Measurements from ENCODE around the gene ATP6V0A4. TPM values are rescaled to one million over a fixed set of nuclear protein-coding genes. Genes with fewer than 3 reads are reported as not detected.

The ATP6V0A4 gene
- total RNA-seq, 4 donors from 2014 or later, result 6.0 to 34.1 (median 19.6) TPM

DNA sequence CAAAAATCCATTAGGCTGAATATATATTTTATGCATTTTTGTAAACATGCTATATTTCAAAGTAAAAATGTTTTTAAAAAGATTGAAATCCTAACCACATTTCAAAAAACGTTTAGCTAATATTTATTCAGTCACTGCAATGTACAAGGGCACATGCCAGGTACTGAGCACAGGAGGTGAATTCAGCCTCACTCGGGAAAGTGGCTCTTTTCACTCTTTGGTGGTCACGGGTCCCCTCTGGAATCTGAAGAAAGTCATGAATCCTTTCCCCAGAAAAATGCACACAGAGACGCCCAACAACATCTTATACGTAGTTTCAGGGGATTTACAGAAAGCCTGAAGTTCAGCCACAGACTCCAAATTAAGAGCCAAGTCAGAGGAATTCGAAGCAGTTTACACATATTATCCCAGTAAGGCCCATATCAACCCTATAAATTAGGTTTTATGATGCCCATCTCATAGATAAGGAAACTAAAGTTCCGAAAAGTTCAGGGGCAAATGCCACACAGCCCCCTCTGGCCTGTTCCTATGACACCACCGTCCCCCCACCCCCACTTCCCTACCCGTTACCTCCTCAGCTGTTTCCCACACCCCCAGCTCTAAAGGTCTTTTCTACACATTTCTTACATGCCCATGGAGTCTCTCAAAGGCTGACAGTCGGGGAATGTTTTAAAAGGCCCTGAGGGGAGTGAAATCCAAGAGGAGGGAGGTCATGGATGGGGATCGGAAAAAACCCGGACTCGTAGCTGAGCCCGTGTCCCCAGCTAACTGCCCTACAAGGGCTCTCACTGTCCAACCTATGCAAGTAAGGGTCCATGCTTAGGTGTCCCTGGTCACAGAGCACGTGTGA lies 87.2 kb downstream of the ATP6V0A4 start:
- no peak overlapping the region for H3K4me3 ChIP-seq (ENCODE audit: low read depth, poor library complexity, severe bottlenecking)
- WGBS, 2 donors, result 67 to 77% methylated on average over 15 of the region's 15 CpGs

DNA sequence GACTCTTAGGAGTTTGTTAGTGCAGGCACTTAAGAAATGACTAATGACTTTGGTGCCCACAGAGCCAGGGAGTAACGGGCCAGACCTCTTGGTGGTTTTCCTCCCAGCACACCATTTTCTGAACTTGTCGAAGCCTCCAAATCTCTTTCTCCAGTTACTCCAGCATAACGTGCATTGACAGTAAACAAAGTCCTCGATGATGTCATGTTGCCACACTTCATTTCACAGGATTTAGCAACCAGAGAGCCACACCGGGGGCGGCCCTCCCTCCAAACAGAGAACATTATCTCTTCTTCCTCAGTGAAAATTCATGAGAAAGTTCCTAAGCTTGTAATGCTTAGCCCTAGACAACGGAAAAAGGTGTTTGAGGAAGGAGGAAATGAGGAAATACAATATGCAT lies 92.8 kb downstream of the ATP6V0A4 start:
- intact Hi-C loops (cut with DNase I; ENCODE audit: low total_unique reads), result no loop called here
- TF ChIP-seq, protein P1, sequence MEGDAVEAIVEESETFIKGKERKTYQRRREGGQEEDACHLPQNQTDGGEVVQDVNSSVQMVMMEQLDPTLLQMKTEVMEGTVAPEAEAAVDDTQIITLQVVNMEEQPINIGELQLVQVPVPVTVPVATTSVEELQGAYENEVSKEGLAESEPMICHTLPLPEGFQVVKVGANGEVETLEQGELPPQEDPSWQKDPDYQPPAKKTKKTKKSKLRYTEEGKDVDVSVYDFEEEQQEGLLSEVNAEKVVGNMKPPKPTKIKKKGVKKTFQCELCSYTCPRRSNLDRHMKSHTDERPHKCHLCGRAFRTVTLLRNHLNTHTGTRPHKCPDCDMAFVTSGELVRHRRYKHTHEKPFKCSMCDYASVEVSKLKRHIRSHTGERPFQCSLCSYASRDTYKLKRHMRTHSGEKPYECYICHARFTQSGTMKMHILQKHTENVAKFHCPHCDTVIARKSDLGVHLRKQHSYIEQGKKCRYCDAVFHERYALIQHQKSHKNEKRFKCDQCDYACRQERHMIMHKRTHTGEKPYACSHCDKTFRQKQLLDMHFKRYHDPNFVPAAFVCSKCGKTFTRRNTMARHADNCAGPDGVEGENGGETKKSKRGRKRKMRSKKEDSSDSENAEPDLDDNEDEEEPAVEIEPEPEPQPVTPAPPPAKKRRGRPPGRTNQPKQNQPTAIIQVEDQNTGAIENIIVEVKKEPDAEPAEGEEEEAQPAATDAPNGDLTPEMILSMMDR (IDR thresholded peaks at IDR 0.05), result no peak
- no peak for TF ChIP-seq POLR2A (IDR thresholded peaks at IDR 0.05)
- WGBS, 2 donors, result 60 to 66% methylated on average over 7 of the region's 7 CpGs
- H3K4me3 ChIP-seq (ENCODE audit: low read depth, poor library complexity, severe bottlenecking), result no peak overlapping the region
- no peak for DNase-seq (ENCODE audit: low spot score in 2 of 2)

More for the DNA sequence above, 87.2 kb downstream of the ATP6V0A4 start:
- no peak for DNase-seq (ENCODE audit: low spot score in 2 of 2)
- TF ChIP-seq, protein P1 (IDR thresholded peaks at IDR 0.05), result no peak
- no peak for TF ChIP-seq POLR2A (IDR thresholded peaks at IDR 0.05)
- intact Hi-C loops (cut with DNase I; ENCODE audit: low total_unique reads), result no loop called here

DNA sequence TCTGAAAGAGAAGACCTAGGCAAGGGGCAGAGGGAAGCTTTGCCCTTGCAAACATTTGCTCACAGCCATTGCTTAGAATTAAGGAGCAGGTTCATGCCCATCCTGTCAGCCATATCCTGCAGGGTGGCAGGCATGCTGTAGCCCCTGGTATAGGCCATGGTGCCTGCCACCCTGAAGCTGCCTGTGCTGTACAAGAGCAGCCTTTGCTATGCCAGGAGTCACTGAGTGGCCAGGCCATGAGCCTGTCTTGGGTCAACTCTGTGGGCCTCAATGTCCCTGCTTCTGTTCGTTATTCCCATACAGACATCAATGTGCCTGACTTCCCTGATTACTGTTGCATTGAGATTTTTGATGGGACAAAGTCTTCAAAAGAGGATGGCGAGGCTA lies 96.5 kb downstream of the ATP6V0A4 start:
- no peak for TF ChIP-seq POLR2A (IDR thresholded peaks at IDR 0.05)
- TF ChIP-seq, protein P1 (IDR thresholded peaks at IDR 0.05), result no peak
- peak in 1 of 2 donors; percentile 43 for DNase-seq (ENCODE audit: low spot score in 2 of 2)
- 89 to 95% methylated on average over 2 of the region's 2 CpGs for WGBS, 2 donors
- intact Hi-C loops (cut with DNase I; ENCODE audit: low total_unique reads), result no loop called here
- no peak overlapping the region for H3K4me3 ChIP-seq (ENCODE audit: low read depth, poor library complexity, severe bottlenecking)

DNA sequence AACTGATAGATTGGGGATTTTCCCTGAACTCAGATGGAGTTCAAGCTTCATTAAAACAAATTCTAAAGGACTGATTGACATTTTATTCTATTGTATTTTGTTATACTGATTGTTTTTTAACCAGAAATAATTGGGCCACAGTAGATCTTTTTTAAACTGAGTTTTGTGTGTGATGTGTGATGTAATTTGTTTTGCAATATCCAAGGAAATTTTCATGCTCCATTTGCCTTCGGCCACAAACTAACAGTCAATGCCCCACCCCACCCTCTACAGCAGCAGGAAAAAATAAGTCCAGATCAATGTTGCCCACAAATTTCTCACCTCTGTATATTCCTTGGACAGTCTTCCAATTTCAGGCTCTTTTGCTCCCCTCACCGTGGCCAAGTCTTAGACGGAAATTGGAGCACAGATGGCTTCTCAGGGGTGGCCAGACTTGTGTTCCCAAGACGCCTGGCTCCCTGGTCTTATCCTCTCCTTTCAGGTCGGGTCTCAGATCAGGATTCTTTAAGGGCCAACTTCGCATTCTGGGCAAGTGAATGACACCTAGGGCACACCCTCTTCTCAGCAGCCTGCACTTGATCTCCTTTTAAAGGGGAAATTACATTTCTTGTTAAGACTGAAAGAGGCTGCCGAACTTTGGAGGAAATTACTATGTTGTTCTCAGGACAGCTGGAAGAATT lies 97.0 kb downstream of the ATP6V0A4 start, which contains the start of gene SVOPL:
Gene SVOPL (minus strand): TSS at position 506 of the 680 bp plus-strand sequence. CDS start 22,317 bp downstream, outside the sequence.
- peak in 1 of 2 donors; percentile 46 for DNase-seq (ENCODE audit: low spot score in 2 of 2)
- no peak within 1 kb of the TSS for H3K4me3 ChIP-seq (ENCODE audit: low read depth, poor library complexity, severe bottlenecking)
- TF ChIP-seq, protein P1 (IDR thresholded peaks at IDR 0.05), result no peak
- no peak for TF ChIP-seq POLR2A (IDR thresholded peaks at IDR 0.05)
- 53 to 55% methylated on average over 7 of the region's 7 CpGs for WGBS, 2 donors
- intact Hi-C loops (cut with DNase I; ENCODE audit: low total_unique reads), result no loop called here

DNA sequence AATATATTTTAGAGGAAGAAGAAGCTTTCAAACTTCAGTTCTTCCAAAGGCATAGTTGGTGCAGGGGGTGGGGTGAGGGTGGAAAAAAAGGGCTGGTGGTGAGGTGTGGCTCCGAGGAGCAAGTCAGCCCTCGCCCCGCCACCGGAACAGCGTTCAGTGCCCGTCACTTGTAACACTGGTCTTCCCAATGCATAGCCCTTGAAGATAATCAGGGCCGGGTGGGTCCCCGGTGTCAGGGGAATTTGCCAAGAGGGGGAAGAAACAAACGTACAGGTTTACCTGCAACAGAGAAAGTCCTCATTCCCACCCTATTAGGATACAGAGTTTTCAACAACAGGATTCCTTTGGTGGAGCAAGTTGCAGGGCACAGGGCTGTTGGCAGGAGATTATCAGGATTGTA lies 98.3 kb downstream of the ATP6V0A4 start:
- intact Hi-C loops (cut with DNase I; ENCODE audit: low total_unique reads), result no loop called here
- 59 to 65% methylated on average over 9 of the region's 9 CpGs for WGBS, 2 donors
- H3K4me3 ChIP-seq (ENCODE audit: low read depth, poor library complexity, severe bottlenecking), result no peak overlapping the region
- peak in 1 of 2 donors; percentile 49 for DNase-seq (ENCODE audit: low spot score in 2 of 2)
- TF ChIP-seq POLR2A (IDR thresholded peaks at IDR 0.05), result no peak
- TF ChIP-seq, protein P1 (IDR thresholded peaks at IDR 0.05), result no peak

Data from lower leg skin (tissue), 4 donors.